BJ (cell line): ENCODE data around the gene SSTR3. TPM values are rescaled to one million over a fixed set of nuclear protein-coding genes. Genes with fewer than 3 reads are reported as not detected.
"Not testable (repeated sequence)": the region's sequence is repeated elsewhere in the genome, so short reads cannot be mapped to it uniquely, and the experiment has no call there.

ENCODE experiments used
- CTCF ChIA-PET: fragments of 350-600 bp; formaldehyde crosslinking; extraction: SDS; loops from one replicate; lab custom pipeline; 2021; ENCODE audit warnings: antibody characterized with exemption, inconsistent platforms; lab: Yijun Ruan, JAX
- POLR2A ChIA-PET: fragments of 300-600 bp; sonication (Branson Sonifier 250); formaldehyde crosslinking; extraction: SDS; loops from one replicate; lab custom pipeline; 2021; ENCODE audit warnings: antibody characterized with exemption; lab: Charles Lee
- DNase-seq: peaks from one replicate; pipeline ENCODE4 v3.0.0-alpha.2; 2011; ENCODE audit warnings: low read depth
- H3K27me3 ChIP-seq: 2 replicates; pipeline ENCODE4 v1.6.0; 2011; ENCODE audit warnings: low read length; ENCODE audit not compliant: control insufficient read depth, insufficient read depth
- H3K36me3 ChIP-seq: 2 replicates; pipeline ENCODE4 v1.5.1; 2011; ENCODE audit warnings: low read length; ENCODE audit not compliant: control insufficient read depth, insufficient read depth
- H3K4me3 ChIP-seq: 2 replicates; pipeline ENCODE4 v1.5.1; 2011; ENCODE audit warnings: low read depth, mild to moderate bottlenecking, control low read depth, low read length
- polyA plus RNA-seq: library from polyadenylated mRNA; depleted of rRNA; stranded (reverse); fragments of >200 nt; gene quantifications from 2 replicates; pipeline ENCODE4 v1.2.3, GENCODE V29; 2011
- TF ChIP-seq, protein P1 (sequence below): IDR thresholded peaks from 2 replicates; pipeline ENCODE4 v1.5.1; 2011; ENCODE audit warnings: low read depth, mild to moderate bottlenecking, control low read depth, inconsistent platforms, low read length, moderate library complexity; ENCODE audit not compliant: insufficient read depth

The SSTR3 gene
- polyA plus RNA-seq, 1 experiment: not detected

DNA sequence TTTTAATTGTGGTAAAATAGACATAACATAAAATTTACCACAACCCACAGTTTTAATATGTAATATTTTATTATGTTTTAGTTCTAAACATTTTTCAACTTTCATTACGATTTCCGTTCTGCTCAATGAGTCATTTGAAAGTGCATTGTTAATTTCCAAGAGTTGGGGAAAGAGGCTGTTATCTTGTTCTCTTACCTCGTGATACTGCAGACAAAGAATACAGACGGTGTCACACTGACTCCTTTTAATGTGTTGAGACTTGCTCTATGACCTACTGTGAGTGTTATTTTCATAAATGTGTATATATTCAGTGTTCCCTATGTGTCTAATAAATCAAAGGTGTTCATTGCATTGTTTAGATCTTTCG lies 42.6 kb upstream of the SSTR3 start:
- TF ChIP-seq, protein P1, sequence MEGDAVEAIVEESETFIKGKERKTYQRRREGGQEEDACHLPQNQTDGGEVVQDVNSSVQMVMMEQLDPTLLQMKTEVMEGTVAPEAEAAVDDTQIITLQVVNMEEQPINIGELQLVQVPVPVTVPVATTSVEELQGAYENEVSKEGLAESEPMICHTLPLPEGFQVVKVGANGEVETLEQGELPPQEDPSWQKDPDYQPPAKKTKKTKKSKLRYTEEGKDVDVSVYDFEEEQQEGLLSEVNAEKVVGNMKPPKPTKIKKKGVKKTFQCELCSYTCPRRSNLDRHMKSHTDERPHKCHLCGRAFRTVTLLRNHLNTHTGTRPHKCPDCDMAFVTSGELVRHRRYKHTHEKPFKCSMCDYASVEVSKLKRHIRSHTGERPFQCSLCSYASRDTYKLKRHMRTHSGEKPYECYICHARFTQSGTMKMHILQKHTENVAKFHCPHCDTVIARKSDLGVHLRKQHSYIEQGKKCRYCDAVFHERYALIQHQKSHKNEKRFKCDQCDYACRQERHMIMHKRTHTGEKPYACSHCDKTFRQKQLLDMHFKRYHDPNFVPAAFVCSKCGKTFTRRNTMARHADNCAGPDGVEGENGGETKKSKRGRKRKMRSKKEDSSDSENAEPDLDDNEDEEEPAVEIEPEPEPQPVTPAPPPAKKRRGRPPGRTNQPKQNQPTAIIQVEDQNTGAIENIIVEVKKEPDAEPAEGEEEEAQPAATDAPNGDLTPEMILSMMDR: no peak
- DNase-seq: no peak

DNA sequence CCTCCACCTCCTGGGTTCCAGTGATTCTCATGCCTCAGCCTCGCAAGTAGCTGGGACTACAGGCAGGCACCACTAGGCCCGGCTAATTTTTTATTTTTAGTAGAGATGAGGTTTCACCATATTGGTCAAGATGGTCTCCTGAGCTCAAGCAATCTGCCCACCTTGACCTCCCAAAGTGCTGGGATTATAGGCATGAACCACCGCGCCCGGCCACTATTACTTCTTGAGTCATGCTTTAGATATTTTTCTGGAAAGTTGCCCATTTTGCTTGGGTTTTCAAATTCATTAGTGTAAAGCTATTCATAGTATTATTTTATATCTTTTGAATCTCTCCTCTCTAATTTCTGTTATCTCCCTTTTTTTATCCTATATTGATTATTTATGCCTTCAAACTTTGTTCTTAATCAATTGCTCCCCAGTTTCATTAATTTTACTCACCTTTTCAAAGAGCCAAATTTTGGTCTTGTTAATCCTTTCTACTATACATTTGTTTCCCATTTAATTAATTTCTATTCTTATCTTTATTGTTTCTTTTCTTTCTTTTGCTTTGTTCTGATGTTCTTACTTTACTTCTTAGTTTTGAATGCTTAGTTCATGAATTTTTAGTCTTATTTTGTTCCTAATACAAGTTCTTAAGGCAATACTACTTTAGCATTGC lies 42.1 kb upstream of the SSTR3 start:
- Histone ChIP-seq H3K27me3 (peaks cover 7% of the 10 kb centered on the region), H3K4me3 (no peak overlapping the region), H3K36me3 (no peaks in the 10 kb centered on the region)
- DNase-seq: no peak
- POLR2A ChIA-PET: no interaction called here
- TF ChIP-seq, protein P1: no peak
- CTCF ChIA-PET: no interaction called here

More for the DNA sequence above, 42.6 kb upstream of the SSTR3 start:
- Histone ChIP-seq H3K36me3 (no peaks in the 10 kb centered on the region), H3K4me3 (no peak overlapping the region), H3K27me3 (peaks cover 9% of the 10 kb centered on the region)
- ChIA-PET CTCF (no interaction called here), POLR2A (no interaction called here)

DNA sequence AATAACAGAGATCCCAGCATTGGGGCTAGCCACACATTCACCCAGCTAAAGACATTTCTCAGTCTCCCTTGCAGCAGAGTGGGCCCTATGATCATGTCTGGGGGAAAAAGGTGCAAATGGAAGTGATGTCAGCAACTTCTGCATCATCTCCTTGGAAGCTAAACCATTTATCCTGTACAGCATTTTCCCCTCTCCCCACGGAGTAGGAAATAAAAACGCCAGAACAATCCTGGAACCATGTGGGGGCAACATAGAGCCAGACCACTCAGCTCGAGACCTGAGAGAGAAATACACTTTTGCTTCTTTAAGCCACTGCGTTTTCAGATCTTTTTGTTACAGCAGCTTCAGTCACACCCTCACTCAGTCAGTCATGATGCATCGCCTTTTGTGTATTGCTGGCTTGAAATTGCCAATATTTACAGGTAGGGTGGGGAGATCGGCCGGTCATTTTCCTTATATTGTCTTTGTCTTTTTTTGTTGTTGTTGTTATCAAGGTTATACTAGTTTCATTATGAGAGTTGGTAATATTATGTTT lies 40.9 kb upstream of the SSTR3 start:
- no peak for DNase-seq
- POLR2A ChIA-PET: no interaction called here
- CTCF ChIA-PET: interaction anchor here (0.7 to 0.8 kb wide), 2 partner anchors 54 to 86 kb away, joined by 3 read pairs; no protein-coding TSS in a partner anchor

DNA sequence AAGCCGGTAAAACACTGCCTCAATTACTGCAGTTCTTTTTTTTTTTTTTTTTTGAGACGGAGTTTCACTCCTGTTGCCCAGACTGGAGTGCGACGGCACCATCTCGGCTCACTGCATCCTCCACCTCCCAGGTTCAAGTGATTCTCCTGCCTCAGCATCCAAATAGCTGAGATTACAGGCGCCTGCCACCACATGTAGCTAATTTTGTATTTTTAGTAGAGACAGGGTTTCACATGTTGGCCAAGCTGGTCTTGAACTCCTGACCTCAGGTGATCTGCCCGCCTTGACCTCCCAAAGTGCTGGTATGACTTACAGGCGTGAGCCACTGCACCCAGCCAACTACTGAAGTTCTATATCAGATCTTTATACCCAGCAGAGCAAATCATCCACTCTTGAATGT lies 39.6 kb upstream of the SSTR3 start:
- DNase-seq, H3K4me3 ChIP-seq, POLR2A ChIA-PET, H3K27me3 ChIP-seq, H3K36me3 ChIP-seq: not testable (repeated sequence)
- CTCF ChIA-PET: interaction anchor here (0.8 to 4.0 kb wide), 2 partner anchors 9 to 16 kb away, joined by 3 to 26 read pairs; no protein-coding TSS in a partner anchor

More for the DNA sequence above, 40.9 kb upstream of the SSTR3 start:
- Histone ChIP-seq H3K4me3 (no peak overlapping the region), H3K27me3 (peaks cover 7% of the 10 kb centered on the region), H3K36me3 (no peaks in the 10 kb centered on the region)
- TF ChIP-seq, protein P1: no peak

DNA sequence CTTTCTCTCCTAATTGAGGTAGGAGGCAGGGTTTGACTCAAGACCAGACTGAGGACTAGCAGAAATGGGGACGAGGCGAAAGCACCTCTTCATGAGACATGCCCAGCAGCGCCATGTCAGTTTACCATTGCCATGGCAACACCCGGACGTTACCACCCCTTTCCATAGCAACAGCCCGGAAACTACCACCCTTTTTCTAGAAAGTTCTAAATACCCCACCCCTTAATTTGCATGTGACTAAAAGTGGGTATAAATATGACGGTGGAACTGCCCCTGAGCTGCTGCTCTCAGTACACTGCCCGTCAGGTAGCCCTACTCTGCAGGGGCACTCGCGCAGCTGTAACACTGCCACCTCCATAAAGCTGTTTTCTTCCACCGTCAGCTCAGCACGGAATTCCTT lies 37.7 kb upstream of the SSTR3 start:
- TF ChIP-seq, protein P1: no peak
- ChIA-PET POLR2A (no interaction called here), CTCF (interaction anchor here (4.0 kb wide), 1 partner anchor 10 kb away, joined by 26 read pairs; no protein-coding TSS in a partner anchor)
- no peak for DNase-seq
- Histone ChIP-seq H3K4me3 (no peak overlapping the region), H3K36me3 (no peaks in the 10 kb centered on the region), H3K27me3 (peaks cover 1% of the 10 kb centered on the region)
